Smooth muscle cell of bladder (primary cell): ENCODE results near the gene ATP2C2. TPM values are rescaled to one million over a fixed set of nuclear protein-coding genes. Genes with fewer than 3 reads are reported as not detected.

Experiments used
- total RNA-seq: library from RNA; depleted of rRNA; stranded (reverse); fragments of >200 nt; gene quantifications from 2 replicates; pipeline ENCODE4 v1.2.3, GENCODE V29; 2014

Gene ATP2C2, protein sequence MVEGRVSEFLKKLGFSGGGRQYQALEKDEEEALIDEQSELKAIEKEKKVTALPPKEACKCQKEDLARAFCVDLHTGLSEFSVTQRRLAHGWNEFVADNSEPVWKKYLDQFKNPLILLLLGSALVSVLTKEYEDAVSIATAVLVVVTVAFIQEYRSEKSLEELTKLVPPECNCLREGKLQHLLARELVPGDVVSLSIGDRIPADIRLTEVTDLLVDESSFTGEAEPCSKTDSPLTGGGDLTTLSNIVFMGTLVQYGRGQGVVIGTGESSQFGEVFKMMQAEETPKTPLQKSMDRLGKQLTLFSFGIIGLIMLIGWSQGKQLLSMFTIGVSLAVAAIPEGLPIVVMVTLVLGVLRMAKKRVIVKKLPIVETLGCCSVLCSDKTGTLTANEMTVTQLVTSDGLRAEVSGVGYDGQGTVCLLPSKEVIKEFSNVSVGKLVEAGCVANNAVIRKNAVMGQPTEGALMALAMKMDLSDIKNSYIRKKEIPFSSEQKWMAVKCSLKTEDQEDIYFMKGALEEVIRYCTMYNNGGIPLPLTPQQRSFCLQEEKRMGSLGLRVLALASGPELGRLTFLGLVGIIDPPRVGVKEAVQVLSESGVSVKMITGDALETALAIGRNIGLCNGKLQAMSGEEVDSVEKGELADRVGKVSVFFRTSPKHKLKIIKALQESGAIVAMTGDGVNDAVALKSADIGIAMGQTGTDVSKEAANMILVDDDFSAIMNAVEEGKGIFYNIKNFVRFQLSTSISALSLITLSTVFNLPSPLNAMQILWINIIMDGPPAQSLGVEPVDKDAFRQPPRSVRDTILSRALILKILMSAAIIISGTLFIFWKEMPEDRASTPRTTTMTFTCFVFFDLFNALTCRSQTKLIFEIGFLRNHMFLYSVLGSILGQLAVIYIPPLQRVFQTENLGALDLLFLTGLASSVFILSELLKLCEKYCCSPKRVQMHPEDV
- total RNA-seq: under 0.01 TPM in 1 of 2 replicates, not detected in the other

GRCh38 chr16:84368308-84368996 lies at the start of gene ATP2C2:
Gene ATP2C2, plus strand, starts transcription at chr16:84368538. Its CDS starts 78 bp downstream, at chr16:84368616.

GRCh38 chr16:84504420-84505248 lies 136.3 kb downstream of the ATP2C2 start, which contains the start of gene MEAK7:
Gene MEAK7, minus strand, starts transcription at chr16:84504659. Its CDS starts 6,573 bp downstream, at chr16:84498086.

Other genes starting within 250 kb of the ATP2C2 start
- gene HSDL1, start 223.4 kb upstream of the ATP2C2 start, total RNA-seq: 16.2 and 20.8 TPM in 2 replicates
- not detected in 2 replicates for gene DNAAF1, start 223.2 kb upstream of the ATP2C2 start, total RNA-seq
- 9.3 and 10.2 TPM in 2 replicates for gene TAF1C, start 181.5 kb upstream of the ATP2C2 start, total RNA-seq
- not detected in 2 replicates for gene ADAD2, start 177.4 kb upstream of the ATP2C2 start, total RNA-seq
- not detected in 2 replicates for gene KCNG4, start 128.5 kb upstream of the ATP2C2 start, total RNA-seq
- gene WFDC1, start 73.7 kb upstream of the ATP2C2 start, total RNA-seq: 6.7 and 28.6 TPM in 2 replicates
- gene MEAK7, start 136.1 kb downstream of the ATP2C2 start, total RNA-seq: 10.5 and 11.5 TPM in 2 replicates
- gene COTL1, start 249.5 kb downstream of the ATP2C2 start, total RNA-seq: 73.3 and 96.4 TPM in 2 replicates